DOHH2 (cell line): ENCODE data around the gene TPCN1.
A peak's percentile ranks its signal among the peaks of the same experiment; 100 is the strongest.

Experiments
- H3F3A ChIP-seq: fragments of 200-600 bp; sonication (generic), shearing (Covaris generic); 2 replicates; pipeline ENCODE4 v1.6.0; 2016; ENCODE audit warnings: antibody characterized with exemption, mild to moderate bottlenecking; ENCODE audit not compliant: control insufficient read depth, insufficient read depth
- H3K27ac ChIP-seq: fragments of 200-600 bp; sonication (generic); 2 replicates; pipeline ENCODE4 v1.5.1; 2014; ENCODE audit warnings: low read depth, mild to moderate bottlenecking, low read length, moderate library complexity
- H3K27me3 ChIP-seq: fragments of 200-600 bp; sonication (generic); 2 replicates; pipeline ENCODE4 v1.6.1; 2014; ENCODE audit warnings: mild to moderate bottlenecking, low read length, mixed read lengths; ENCODE audit not compliant: control insufficient read depth
- H3K36me3 ChIP-seq: fragments of 200-600 bp; sonication (generic); 2 replicates; pipeline ENCODE4 v1.6.1; 2014; ENCODE audit warnings: mild to moderate bottlenecking, low read length, moderate library complexity, mixed read lengths; ENCODE audit not compliant: control insufficient read depth
- H3K4me1 ChIP-seq: fragments of 200-600 bp; sonication (generic); 2 replicates; pipeline ENCODE4 v1.6.1; 2014; ENCODE audit warnings: mild to moderate bottlenecking, low read length, mixed read lengths; ENCODE audit not compliant: control insufficient read depth
- H3K4me2 ChIP-seq: fragments of 200-600 bp; sonication (generic); 2 replicates; pipeline ENCODE4 v1.6.0; 2014; ENCODE audit warnings: mild to moderate bottlenecking, low read length, moderate library complexity
- H3K4me3 ChIP-seq: fragments of 200-600 bp; sonication (generic); 2 replicates; pipeline ENCODE4 v1.5.1; 2014; ENCODE audit warnings: mild to moderate bottlenecking, low read length, mixed read lengths
- H3K79me2 ChIP-seq: fragments of 200-600 bp; sonication (generic); 2 replicates; pipeline ENCODE4 v1.6.1; 2014; ENCODE audit warnings: mild to moderate bottlenecking, low read length, mixed read lengths; ENCODE audit not compliant: control insufficient read depth
- H3K9me2 ChIP-seq: fragments of 200-600 bp; sonication (generic); replicated peaks from 2 replicates; pipeline ENCODE4 v1.6.1; 2014; ENCODE audit warnings: mild to moderate bottlenecking, low read length, mixed read lengths; ENCODE audit not compliant: control insufficient read depth
- H3K9me3 ChIP-seq: fragments of 200-600 bp; sonication (generic); 2 replicates; pipeline ENCODE4 v1.6.1; 2014; ENCODE audit warnings: antibody characterized with exemption, low read length, mixed read lengths; ENCODE audit not compliant: control insufficient read depth, insufficient read depth
- H4K20me1 ChIP-seq: fragments of 200-600 bp; sonication (generic); 2 replicates; pipeline ENCODE4 v1.6.0; 2014; ENCODE audit warnings: low read depth, mild to moderate bottlenecking, antibody characterized with exemption, low read length, moderate library complexity; ENCODE audit not compliant: control insufficient read depth, insufficient read depth
- CTCF ChIP-seq: fragments of 200-600 bp; sonication (generic); IDR thresholded peaks from one replicate; pipeline ENCODE4 v1.5.1; 2014; ENCODE audit warnings: antibody characterized with exemption, mild to moderate bottlenecking, low read depth, low read length; ENCODE audit not compliant: poor library complexity, severe bottlenecking
- EZH2phosphoT487 ChIP-seq: fragments of 200-600 bp; sonication (generic); IDR thresholded peaks from 2 replicates; pipeline ENCODE4 v1.6.1; 2017; ENCODE audit warnings: borderline replicate concordance, mild to moderate bottlenecking, antibody characterized with exemption, low read length, moderate library complexity, mixed read lengths

TPCN1 gene

GRCh38 chr12:113234483-113234882, 13.2 kb downstream of the TPCN1 start:
- Histone ChIP-seq H3K4me3 (no peak overlapping the region), H3K36me3 (peaks cover 97% of the 10 kb centered on the region), H3K9me2 (no peaks in the 10 kb centered on the region), H3K4me1 (peaks cover 98% of the 10 kb centered on the region), H3K27me3 (no peaks in the 10 kb centered on the region), H3K79me2 (peaks cover 88% of the 10 kb centered on the region), H3K9me3 (no peaks in the 10 kb centered on the region), H3K27ac (no peak overlapping the region), H4K20me1 (no peaks in the 10 kb centered on the region), H3F3A (peaks cover 16% of the 10 kb centered on the region), H3K4me2 (no peak overlapping the region)
- TF ChIP-seq EZH2phosphoT487, result no peak
- no peak for TF ChIP-seq CTCF

GRCh38 chr12:113235976-113236375, 14.7 kb downstream of the TPCN1 start:
- Histone ChIP-seq H3K4me1 (peaks cover 98% of the 10 kb centered on the region), H3F3A (peaks cover 13% of the 10 kb centered on the region), H3K36me3 (peaks cover 94% of the 10 kb centered on the region), H4K20me1 (peaks cover 5% of the 10 kb centered on the region; the same call in 1 of the 2 replicates), H3K27me3 (no peaks in the 10 kb centered on the region), H3K27ac (no peak overlapping the region), H3K9me2 (no peaks in the 10 kb centered on the region), H3K9me3 (no peaks in the 10 kb centered on the region), H3K79me2 (peaks cover 95% of the 10 kb centered on the region), H3K4me2 (peak overlapping the region; percentile 4; the same call in 1 of the 2 replicates), H3K4me3 (no peak overlapping the region)
- TF ChIP-seq EZH2phosphoT487, result no peak
- no peak for TF ChIP-seq CTCF

- Histone ChIP-seq H3K4me1 (peaks cover 93% of the 10 kb centered on the region), H3K36me3 (peaks cover 94% of the 10 kb centered on the region)
These were observed 15.5 kb downstream of the TPCN1 start for GRCh38 chr12:113236539-113237399.

More at GRCh38 chr12:113236539-113237399, 15.5 kb downstream of the TPCN1 start:
- no peak overlapping the region for H3K4me3 ChIP-seq
- peaks cover 13% of the 10 kb centered on the region for H3F3A ChIP-seq
- TF ChIP-seq CTCF (no peak), EZH2phosphoT487 (no peak)
- H3K27me3 ChIP-seq, result no peaks in the 10 kb centered on the region
- H3K9me2 ChIP-seq, result no peaks in the 10 kb centered on the region
- no peaks in the 10 kb centered on the region for H3K9me3 ChIP-seq
- peaks cover 95% of the 10 kb centered on the region for H3K79me2 ChIP-seq
- no peak overlapping the region for H3K27ac ChIP-seq
- peaks cover 11% of the 10 kb centered on the region for H4K20me1 ChIP-seq
- peak overlapping the region; percentile 24; the same call in 1 of the 2 replicates for H3K4me2 ChIP-seq
